HL-60 (cell line): ENCODE measurements around the gene BOLA3.

ENCODE experiments used
- DNase-seq, 2 experiments: peaks; one replicate each; pipeline ENCODE4 v3.0.0-alpha.2; 2010 to 2020; ENCODE audit warnings: low read depth in 1 of 2, low spot score in 1 of 2
- H3K27ac ChIP-seq: fragments of 250-450 bp; sonication (Bioruptor Pico); replicated peaks from 2 replicates; pipeline ENCODE4 v1.5.1; 2020; ENCODE audit warnings: mild to moderate bottlenecking, moderate library complexity
- H3K27me3 ChIP-seq: fragments of 250-450 bp; sonication (Bioruptor Pico); 2 replicates; pipeline ENCODE4 v1.5.1; 2021; ENCODE audit warnings: mild to moderate bottlenecking, moderate library complexity; ENCODE audit not compliant: insufficient read depth, poor library complexity, severe bottlenecking
- H3K4me3 ChIP-seq: replicated peaks from 2 replicates; pipeline ENCODE4 v1.5.1; 2011; ENCODE audit warnings: mild to moderate bottlenecking, control low read depth, low read length; ENCODE audit not compliant: insufficient read depth
- CTCF ChIP-seq: IDR thresholded peaks from one replicate; pipeline ENCODE4 v1.5.1; 2011; ENCODE audit warnings: low read length, control low read depth, inconsistent platforms; ENCODE audit not compliant: insufficient read depth
- GABPA ChIP-seq: IDR thresholded peaks from 2 replicates; pipeline ENCODE4 v1.6.1; 2012; ENCODE audit warnings: low read depth
- POLR2AphosphoS5 ChIP-seq: IDR thresholded peaks from 2 replicates; pipeline ENCODE4 v1.6.1; 2012; ENCODE audit warnings: low read depth
- REST ChIP-seq: IDR thresholded peaks from 2 replicates; pipeline ENCODE4 v1.6.1; 2012; ENCODE audit warnings: low read depth; ENCODE audit not compliant: insufficient replicate concordance
- SPI1 ChIP-seq: IDR thresholded peaks from 2 replicates; pipeline ENCODE4 v1.6.1; 2012; ENCODE audit warnings: low read depth, mild to moderate bottlenecking, borderline replicate concordance

The BOLA3 gene

GRCh38 chr2:74101574-74102300 is 46.0 kb downstream of the BOLA3 start:
- no peak for DNase-seq
- no peaks in the 10 kb centered on the region for H3K27me3 ChIP-seq
- no peak overlapping the region for H3K4me3 ChIP-seq
- no peak for TF ChIP-seq SPI1
- TF ChIP-seq REST = no peak
- peak; percentile 17; the same call in 1 of the 2 replicates for TF ChIP-seq POLR2AphosphoS5
- H3K27ac ChIP-seq = no peak overlapping the region

- no peak for TF ChIP-seq POLR2AphosphoS5
- TF ChIP-seq CTCF = no peak
- TF ChIP-seq SPI1 = no peak
- TF ChIP-seq REST = no peak
- TF ChIP-seq GABPA = no peak
- no peak overlapping the region for H3K27ac ChIP-seq
- H3K27me3 ChIP-seq = no peaks in the 10 kb centered on the region
- H3K4me3 ChIP-seq = no peak overlapping the region
- no peak for DNase-seq
Observed at GRCh38 chr2:74100254-74101216, 47.2 kb downstream of the BOLA3 start.

- H3K4me3 ChIP-seq = no peak overlapping the region
- DNase-seq = no peak
- no peak overlapping the region for H3K27ac ChIP-seq
- TF ChIP-seq GABPA = no peak
- TF ChIP-seq SPI1 = no peak
- TF ChIP-seq REST = no peak
- TF ChIP-seq POLR2AphosphoS5 = no peak
- TF ChIP-seq CTCF = no peak
- no peaks in the 10 kb centered on the region for H3K27me3 ChIP-seq
Observed at GRCh38 chr2:74099835-74100234, 47.9 kb downstream of the BOLA3 start.
